ENCODE results near the gene USPL1.

DNA sequence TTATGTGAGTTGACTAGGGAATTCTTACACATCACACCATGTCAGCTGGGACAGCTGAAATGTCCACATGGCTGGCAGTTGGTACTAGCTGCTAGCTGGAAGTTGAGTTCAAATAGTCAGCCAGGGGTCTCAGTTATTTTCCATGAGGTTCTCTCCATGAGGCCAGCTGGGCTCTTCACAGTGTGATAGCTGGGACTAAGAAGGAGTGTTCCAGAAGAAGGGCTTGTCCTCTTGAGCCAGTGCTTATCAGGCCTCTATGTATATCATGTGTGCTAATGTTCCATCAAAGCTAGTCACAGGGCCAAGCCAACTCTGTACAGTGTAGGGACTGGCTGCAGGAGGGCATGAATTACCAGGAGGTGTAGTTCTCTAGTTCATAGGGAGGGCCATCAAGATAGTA is 11.8 kb downstream of the USPL1 start:
- TF ChIP-seq CTCF (IDR thresholded peaks at IDR 0.05; ENCODE audit: low read depth, low read length) (no peak), POLR2A (IDR thresholded peaks at IDR 0.05; ENCODE audit: extremely low read depth, insufficient read length) (no peak), MYC (IDR thresholded peaks at IDR 0.05; ENCODE audit: low read depth, low read length) (no peak)
- TF ChIP-seq, protein P1, sequence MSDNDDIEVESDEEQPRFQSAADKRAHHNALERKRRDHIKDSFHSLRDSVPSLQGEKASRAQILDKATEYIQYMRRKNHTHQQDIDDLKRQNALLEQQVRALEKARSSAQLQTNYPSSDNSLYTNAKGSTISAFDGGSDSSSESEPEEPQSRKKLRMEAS (IDR thresholded peaks at IDR 0.05; ENCODE audit: low read depth, low read length): no peak
